GM21723 (cell line): Measurements from ENCODE around the gene GSG1.
A peak's percentile ranks its signal among the peaks of the same experiment; 100 is the strongest.
"Not testable (repeated sequence)": the region's sequence is repeated elsewhere in the genome, so short reads cannot be mapped to it uniquely, and the experiment has no call there.

Experiments used
- ATAC-seq: cut with Tn5 transposase; IDR thresholded peaks from one replicate; pipeline ENCODE4 v1.9.1; 2021; ENCODE audit warnings: mild to moderate bottlenecking, moderate library complexity; ENCODE audit not compliant: unreplicated experiment

The GSG1 gene

DNA sequence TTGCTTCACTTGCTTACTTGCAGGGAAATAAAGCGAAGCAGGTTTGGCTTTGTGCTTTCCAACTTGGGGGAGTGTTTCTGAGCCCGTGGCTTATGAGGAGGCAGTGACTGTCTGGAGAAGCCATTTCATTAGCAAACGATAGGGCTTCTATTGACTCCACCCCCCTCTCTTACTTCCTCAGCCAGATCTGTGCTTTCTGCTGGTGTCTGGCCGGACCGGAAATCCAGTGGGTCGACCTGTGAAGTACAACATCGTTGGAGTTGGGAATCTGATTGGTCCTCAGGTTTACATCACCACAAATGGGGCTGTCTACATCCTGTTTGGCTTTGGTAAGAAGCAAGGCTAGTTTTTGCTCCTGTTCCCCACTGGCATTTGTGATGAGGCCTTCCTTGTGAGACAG is 37.0 kb downstream of the GSG1 start:
- no peak for ATAC-seq

DNA sequence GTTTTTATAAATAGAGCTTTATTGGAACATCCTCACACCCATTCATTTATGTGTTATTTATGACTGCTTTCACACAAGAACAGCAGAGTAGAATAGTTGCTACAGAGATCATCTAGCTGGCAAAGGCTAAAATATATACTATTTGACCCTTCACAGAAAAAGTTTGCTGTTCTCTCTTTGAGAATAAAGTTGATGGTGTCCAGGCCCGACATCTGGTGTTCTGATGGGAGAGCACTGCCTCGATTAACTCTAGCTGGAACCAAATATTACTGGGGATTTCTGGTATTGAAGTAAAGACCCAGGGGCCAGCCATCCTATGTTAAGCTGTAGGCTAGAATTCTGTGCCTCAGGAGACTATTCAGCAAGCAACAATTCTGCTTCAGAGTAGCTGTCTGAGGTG is 37.5 kb downstream of the GSG1 start:
- ATAC-seq: no peak

GRCh38 chr12:13062669-13063068 is 40.8 kb downstream of the GSG1 start:
- no peak for ATAC-seq

- ATAC-seq: no peak
These were observed 42.1 kb downstream of the GSG1 start for GRCh38 chr12:13061377-13061776.

DNA sequence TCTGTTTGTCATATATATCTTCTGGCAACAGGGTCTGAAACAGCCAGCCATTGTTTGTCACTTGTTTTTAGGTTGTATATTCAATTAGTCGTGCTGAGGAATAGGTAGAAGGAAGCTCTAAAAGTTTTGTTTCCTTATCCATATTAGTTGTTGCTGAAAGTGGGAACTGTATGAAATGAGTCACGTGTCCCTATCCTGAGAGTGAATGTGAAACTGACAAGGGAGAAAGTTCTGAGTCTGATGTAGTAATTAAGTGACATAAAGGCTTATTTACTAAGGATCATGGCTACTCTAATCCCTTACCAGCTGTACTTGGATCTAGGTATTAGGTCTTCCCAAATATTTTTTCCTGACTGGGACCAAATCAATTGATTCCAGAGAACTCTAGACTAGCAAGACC is 42.9 kb downstream of the GSG1 start:
- no peak for ATAC-seq

GRCh38 chr12:13053617-13054016 is 49.9 kb downstream of the GSG1 start:
- ATAC-seq: not testable (repeated sequence)

GRCh38 chr12:13052421-13052820 is 51.0 kb downstream of the GSG1 start:
- no peak for ATAC-seq

GRCh38 chr12:13049816-13050215 is 53.7 kb downstream of the GSG1 start:
- ATAC-seq: no peak

GRCh38 chr12:13046964-13047363 is 56.5 kb downstream of the GSG1 start:
- no peak for ATAC-seq

DNA sequence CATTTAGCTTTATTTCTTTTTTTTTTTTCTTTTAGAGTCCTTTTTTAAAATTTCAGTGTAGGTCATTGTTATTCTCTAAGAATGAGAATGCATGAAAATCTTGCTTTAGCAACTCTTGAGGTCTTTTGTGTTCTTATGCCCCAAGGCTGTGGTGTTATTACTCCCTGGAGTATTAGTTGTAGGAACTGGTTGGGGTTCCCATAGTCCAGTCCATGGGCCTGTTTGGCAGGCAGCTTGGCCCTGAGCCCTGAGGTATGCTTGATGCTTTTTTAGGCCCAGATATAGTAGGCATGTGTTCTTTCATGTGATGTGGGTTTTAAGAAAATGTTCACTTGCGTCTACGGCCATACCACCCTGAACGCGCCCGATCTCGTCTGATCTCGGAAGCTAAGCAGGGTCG is 57.7 kb downstream of the GSG1 start:
- ATAC-seq: no peak

DNA sequence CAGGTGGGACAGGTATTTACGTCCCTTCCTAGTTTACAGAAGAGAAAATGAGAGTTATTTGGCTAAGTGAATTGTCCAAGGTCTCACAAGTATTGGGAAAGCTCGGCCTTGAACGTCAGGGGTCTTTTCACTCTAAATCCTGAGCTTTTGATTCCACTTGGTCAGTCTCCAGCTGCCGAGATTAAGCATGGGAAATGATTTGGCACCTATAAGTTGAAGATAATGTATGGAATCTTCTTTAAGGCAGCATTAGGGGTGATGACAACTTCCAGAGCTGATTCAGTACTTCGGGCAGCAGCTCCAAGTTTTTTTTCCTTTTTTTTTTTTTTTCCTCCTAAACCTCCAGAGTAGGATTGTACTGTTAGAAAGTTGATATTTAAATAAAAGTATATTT is 58.6 kb downstream of the GSG1 start:
- ATAC-seq: no peak

- ATAC-seq: peak; percentile 97
These were observed 59.2 kb downstream of the GSG1 start, which contains the start of gene FAM234B for GRCh38 chr12:13044002-13044905. Gene FAM234B, plus strand, starts transcription at chr12:13044381. Its CDS starts 23 bp downstream, at chr12:13044404.

GRCh38 chr12:13042666-13043230 is 60.7 kb downstream of the GSG1 start:
- ATAC-seq: no peak

GRCh38 chr12:13041224-13041623 is 62.2 kb downstream of the GSG1 start:
- no peak for ATAC-seq

DNA sequence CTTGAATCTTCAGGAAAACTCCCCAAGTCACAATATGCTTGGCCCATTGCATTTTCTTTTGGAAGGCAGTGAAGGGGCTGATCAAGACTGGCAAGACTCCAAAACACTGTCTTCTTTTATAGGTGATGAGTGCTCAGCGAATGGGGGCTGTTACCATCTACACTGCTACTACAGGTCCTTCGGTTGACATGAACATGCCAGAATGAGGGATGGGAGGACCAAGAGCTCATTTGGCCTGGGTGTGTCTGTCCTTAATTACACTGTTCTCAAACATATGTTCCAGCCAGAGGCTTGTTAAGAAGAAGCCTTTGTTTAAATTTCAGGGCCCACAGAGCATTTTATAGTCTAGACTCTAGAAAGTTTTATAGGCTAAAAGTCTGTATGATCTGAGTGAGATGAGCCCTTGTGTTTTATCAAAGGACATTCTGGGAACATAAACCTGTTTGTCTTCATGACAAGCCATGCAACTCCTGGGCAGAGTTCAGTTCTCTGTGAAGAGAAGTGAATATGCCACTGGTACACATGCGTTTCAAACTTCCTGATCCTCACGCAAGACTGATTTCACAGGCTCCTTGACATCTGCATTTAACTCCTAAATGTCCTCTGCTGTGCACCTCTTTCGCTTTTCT is 64.0 kb downstream of the GSG1 start:
- no peak for ATAC-seq

GRCh38 chr12:13038491-13039161 is 64.8 kb downstream of the GSG1 start:
- ATAC-seq: no peak

GRCh38 chr12:13036881-13037280 is 66.6 kb downstream of the GSG1 start:
- ATAC-seq: no peak

DNA sequence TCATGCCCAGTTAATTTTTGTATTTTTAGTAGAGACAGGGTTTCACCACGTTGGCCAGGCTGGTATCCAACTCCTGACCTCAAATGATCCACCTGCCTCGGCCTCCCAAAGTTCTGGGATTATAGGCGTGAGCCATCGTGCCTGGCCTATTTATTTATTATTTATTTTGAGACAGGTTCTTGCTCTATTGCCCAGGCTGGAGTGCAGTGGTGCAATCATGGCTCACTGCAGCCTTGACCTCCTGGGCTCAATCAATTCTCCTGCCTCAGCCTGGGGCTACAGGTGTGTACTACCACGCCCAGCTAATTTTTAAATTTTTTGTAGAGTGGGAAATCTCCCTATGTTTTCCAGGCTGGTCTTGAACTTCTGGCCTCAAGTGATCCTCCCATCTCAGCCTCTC is 68.1 kb downstream of the GSG1 start:
- ATAC-seq: not testable (repeated sequence)
